HEK293 (cell line): ENCODE data around the gene XPO4.

Experiments used
- CTCF ChIA-PET: fragments of 350-600 bp; formaldehyde crosslinking; extraction: SDS; loops from one replicate; lab custom pipeline; 2021; ENCODE audit warnings: antibody characterized with exemption; lab: Yijun Ruan, JAX
- POLR2A ChIA-PET: fragments of 300-600 bp; formaldehyde crosslinking; extraction: SDS; loops from one replicate; lab custom pipeline; 2020; ENCODE audit warnings: antibody characterized with exemption, inconsistent platforms; lab: Yijun Ruan, JAX
- H3K27ac ChIP-seq: fragments of 200-500 bp; sonication (Bioruptor generic); 2 replicates; pipeline ENCODE4 v1.5.1; 2014; ENCODE audit warnings: low read depth, low read length, control low read depth, inconsistent platforms; ENCODE audit errors: extremely low read depth
- H3K36me3 ChIP-seq, 2 experiments: fragments of 200-500 bp in 1 of 2; sonication (Bioruptor generic) in 1 of 2; 1 replicate in 1 of 2; 2 replicates in 1 of 2; pipeline ENCODE4 v1.5.1; 2014 to 2017; ENCODE audit warnings: inconsistent platforms in 2 of 2, low read length in 2 of 2; ENCODE audit not compliant: control insufficient read depth in 2 of 2, insufficient read depth in 1 of 2
- H3K4me1 ChIP-seq: fragments of 200-500 bp; sonication (Bioruptor generic); 2 replicates; pipeline ENCODE4 v1.5.1; 2014; ENCODE audit warnings: mild to moderate bottlenecking, low read length, inconsistent platforms; ENCODE audit not compliant: control insufficient read depth, insufficient read depth
- H3K4me3 ChIP-seq: 2 replicates; pipeline ENCODE4 v1.5.1; 2011; ENCODE audit warnings: low read depth, mild to moderate bottlenecking, control low read depth, low read length, moderate library complexity
- H3K9me3 ChIP-seq: fragments of 200-500 bp; sonication (Bioruptor generic); 2 replicates; pipeline ENCODE4 v1.5.1; 2014; ENCODE audit warnings: low read depth, low read length, inconsistent platforms; ENCODE audit not compliant: control insufficient read depth, insufficient read depth
- EGR2 ChIP-seq: fragments of 450-650 bp; formaldehyde crosslinking; IDR thresholded peaks from 2 replicates; pipeline ENCODE4 v1.5.1; 2016; ENCODE audit warnings: low read depth, missing biosample characterization, missing genetic modification characterization
- GLIS1 ChIP-seq: fragments of 450-650 bp; formaldehyde crosslinking; IDR thresholded peaks from 2 replicates; pipeline ENCODE4 v1.5.1; 2016; ENCODE audit warnings: missing biosample characterization, missing genetic modification characterization
- HOXC10 ChIP-seq: sonication (generic); formaldehyde crosslinking; IDR thresholded peaks from 2 replicates; pipeline ENCODE4 v1.8.1; 2023; ENCODE audit warnings: mild to moderate bottlenecking, missing genetic modification reagents
- KLF7 ChIP-seq: fragments of 450-650 bp; formaldehyde crosslinking; IDR thresholded peaks from 2 replicates; pipeline ENCODE4 v1.5.1; 2016; ENCODE audit warnings: missing biosample characterization, missing genetic modification characterization, borderline replicate concordance
- MYNN ChIP-seq: fragments of 450-650 bp; formaldehyde crosslinking; IDR thresholded peaks from 2 replicates; pipeline ENCODE4 v1.5.1; 2016; ENCODE audit warnings: missing biosample characterization, missing genetic modification characterization, borderline replicate concordance
- MZF1 ChIP-seq: fragments of 450-650 bp; formaldehyde crosslinking; IDR thresholded peaks from 2 replicates; pipeline ENCODE4 v1.5.1; 2017; ENCODE audit warnings: missing biosample characterization, missing genetic modification characterization, borderline replicate concordance
- PRDM1 ChIP-seq: fragments of 450-650 bp; formaldehyde crosslinking; IDR thresholded peaks from 2 replicates; pipeline ENCODE4; 2016; ENCODE audit warnings: missing biosample characterization, missing genetic modification characterization
- SP7 ChIP-seq: fragments of 450-650 bp; formaldehyde crosslinking; IDR thresholded peaks from 2 replicates; pipeline ENCODE4 v1.5.1; 2016; ENCODE audit warnings: missing biosample characterization, missing genetic modification characterization
- ZBTB8A ChIP-seq: fragments of 450-650 bp; formaldehyde crosslinking; IDR thresholded peaks from 2 replicates; pipeline ENCODE4 v1.5.1; 2016; ENCODE audit warnings: missing biosample characterization, missing genetic modification characterization
- ZEB2 ChIP-seq: fragments of 450-650 bp; formaldehyde crosslinking; IDR thresholded peaks from 2 replicates; pipeline ENCODE4 v1.5.1; 2016; ENCODE audit warnings: missing biosample characterization, missing genetic modification characterization
- ZNF140 ChIP-seq: fragments of 450-650 bp; formaldehyde crosslinking; IDR thresholded peaks from 2 replicates; pipeline ENCODE4 v1.5.1; 2016; ENCODE audit warnings: missing biosample characterization, missing genetic modification characterization
- ZNF2 ChIP-seq: fragments of 450-650 bp; formaldehyde crosslinking; IDR thresholded peaks from 2 replicates; pipeline ENCODE4 v1.5.1; 2016; ENCODE audit warnings: missing biosample characterization, missing genetic modification characterization
- ZNF223 ChIP-seq: fragments of 450-650 bp; formaldehyde crosslinking; IDR thresholded peaks from 2 replicates; pipeline ENCODE4 v1.5.1; 2016; ENCODE audit warnings: missing biosample characterization, missing genetic modification characterization
- ZNF239 ChIP-seq: fragments of 450-650 bp; formaldehyde crosslinking; IDR thresholded peaks from 2 replicates; pipeline ENCODE4 v1.5.1; 2016; ENCODE audit warnings: missing biosample characterization, missing genetic modification characterization
- ZNF350 ChIP-seq: fragments of 450-650 bp; formaldehyde crosslinking; IDR thresholded peaks from 2 replicates; pipeline ENCODE4 v1.5.0; 2017; ENCODE audit warnings: missing biosample characterization, mild to moderate bottlenecking, missing genetic modification characterization
- ZNF426 ChIP-seq: fragments of 450-650 bp; formaldehyde crosslinking; IDR thresholded peaks from 2 replicates; pipeline ENCODE4 v1.5.1; 2017; ENCODE audit warnings: missing biosample characterization, missing genetic modification characterization, mild to moderate bottlenecking, inconsistent platforms, moderate library complexity
- ZNF521 ChIP-seq: fragments of 450-650 bp; formaldehyde crosslinking; IDR thresholded peaks from 2 replicates; pipeline ENCODE4 v1.5.1; 2017; ENCODE audit warnings: missing biosample characterization, mild to moderate bottlenecking, missing genetic modification characterization
- ZNF548 ChIP-seq: fragments of 450-650 bp; formaldehyde crosslinking; IDR thresholded peaks from 2 replicates; pipeline ENCODE4 v1.5.1; 2016; ENCODE audit warnings: missing biosample characterization, missing genetic modification characterization
- ZNF561 ChIP-seq: fragments of 450-650 bp; IDR thresholded peaks from 2 replicates; pipeline ENCODE4 v1.5.1; 2018; ENCODE audit warnings: missing biosample characterization, missing genetic modification characterization, borderline replicate concordance
- ZNF571 ChIP-seq: fragments of 450-650 bp; formaldehyde crosslinking; IDR thresholded peaks from 2 replicates; pipeline ENCODE4 v1.5.0; 2017; ENCODE audit warnings: missing biosample characterization, missing genetic modification characterization
- ZNF610 ChIP-seq: fragments of 450-650 bp; formaldehyde crosslinking; IDR thresholded peaks from 2 replicates; pipeline ENCODE4 v1.5.1; 2016; ENCODE audit warnings: missing biosample characterization, missing genetic modification characterization, borderline replicate concordance
- ZNF658 ChIP-seq: fragments of 450-650 bp; formaldehyde crosslinking; IDR thresholded peaks from 2 replicates; pipeline ENCODE4; 2016; ENCODE audit warnings: missing biosample characterization, missing genetic modification characterization
- ZNF660 ChIP-seq: fragments of 450-650 bp; IDR thresholded peaks from 2 replicates; pipeline ENCODE4 v1.5.1; 2018; ENCODE audit warnings: missing biosample characterization, mild to moderate bottlenecking, missing genetic modification characterization
- ZNF701 ChIP-seq: fragments of 450-650 bp; formaldehyde crosslinking; IDR thresholded peaks from 2 replicates; pipeline ENCODE4 v1.5.1; 2016; ENCODE audit warnings: missing biosample characterization, missing genetic modification characterization
- TF ChIP-seq, protein P1 (sequence below): fragments of 450-650 bp; formaldehyde crosslinking; IDR thresholded peaks from 2 replicates; pipeline ENCODE4 v1.5.1; 2016; ENCODE audit warnings: missing biosample characterization, missing genetic modification characterization
- TF ChIP-seq, protein P2 (sequence below): fragments of 450-650 bp; formaldehyde crosslinking; IDR thresholded peaks from 2 replicates; pipeline ENCODE4 v1.5.1; 2016; ENCODE audit warnings: missing biosample characterization, missing genetic modification characterization, low read depth
- TF ChIP-seq, protein P3 (sequence below): fragments of 450-650 bp; formaldehyde crosslinking; IDR thresholded peaks from 2 replicates; pipeline ENCODE4 v1.5.1; 2016; ENCODE audit warnings: missing biosample characterization, missing genetic modification characterization
- TF ChIP-seq, protein P4 (sequence below): fragments of 450-650 bp; formaldehyde crosslinking; IDR thresholded peaks from 2 replicates; pipeline ENCODE4 v1.5.1; 2016; ENCODE audit warnings: missing biosample characterization, missing genetic modification characterization, low read depth

XPO4 gene

DNA sequence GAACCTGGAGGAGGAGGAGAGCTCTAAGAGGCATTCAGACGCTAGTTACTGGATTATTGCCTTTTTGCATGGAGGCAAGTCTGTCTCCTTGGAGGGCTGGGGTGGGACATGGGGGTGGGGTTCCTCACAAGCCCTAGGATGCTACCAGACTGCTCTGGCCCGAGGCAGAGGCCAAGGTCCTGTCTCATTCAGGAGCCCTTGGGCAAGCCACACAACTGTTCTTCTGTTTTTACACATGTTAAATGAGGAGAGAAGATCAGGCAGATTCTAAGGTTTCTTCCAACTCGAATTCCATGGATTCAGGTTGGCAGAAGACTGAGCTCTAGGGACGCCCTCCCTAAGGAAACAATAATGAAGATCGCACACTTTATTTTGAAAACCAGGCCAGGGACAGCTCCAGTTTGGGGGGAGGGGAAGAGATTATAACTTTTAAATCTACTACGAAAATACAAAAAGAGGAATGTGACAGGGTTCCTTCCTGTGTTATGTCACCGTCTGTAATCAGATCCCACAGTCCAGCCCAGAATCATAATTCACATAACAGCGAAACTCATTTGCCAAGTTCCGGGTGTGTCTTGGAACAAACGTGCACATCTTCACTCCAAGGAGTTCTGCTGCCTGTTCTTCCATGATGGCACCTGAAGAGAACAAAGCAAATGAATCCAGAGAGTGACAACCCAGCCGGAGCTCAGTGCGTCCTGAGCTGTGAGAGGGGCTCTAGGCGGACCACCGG is 173.8 kb downstream of the XPO4 start:
- no peaks in the 10 kb centered on the region for H3K4me1 ChIP-seq
- H3K4me3 ChIP-seq = no peak overlapping the region
- no peak overlapping the region for H3K27ac ChIP-seq
- H3K36me3 ChIP-seq = no peaks in the 10 kb centered on the region
- H3K9me3 ChIP-seq = no peaks in the 10 kb centered on the region
- ChIA-PET CTCF (interaction anchor here (0.9 kb wide), 1 partner anchor 37 kb away, joined by 3 read pairs; no protein-coding TSS in a partner anchor), POLR2A (no interaction called here)
- no peak for TF ChIP-seq ZNF426
- no peak for TF ChIP-seq SP7 (tag by site-specific recombination)
- TF ChIP-seq ZNF561 (tag by site-specific recombination) = no peak
- TF ChIP-seq ZNF610 (tag by site-specific recombination) = no peak
- no peak for TF ChIP-seq MYNN (tag by site-specific recombination)
- no peak for TF ChIP-seq GLIS1 (tag by site-specific recombination)
- no peak for TF ChIP-seq PRDM1 (tag by site-specific recombination)
- no peak for TF ChIP-seq ZNF660 (tag by site-specific recombination)

DNA sequence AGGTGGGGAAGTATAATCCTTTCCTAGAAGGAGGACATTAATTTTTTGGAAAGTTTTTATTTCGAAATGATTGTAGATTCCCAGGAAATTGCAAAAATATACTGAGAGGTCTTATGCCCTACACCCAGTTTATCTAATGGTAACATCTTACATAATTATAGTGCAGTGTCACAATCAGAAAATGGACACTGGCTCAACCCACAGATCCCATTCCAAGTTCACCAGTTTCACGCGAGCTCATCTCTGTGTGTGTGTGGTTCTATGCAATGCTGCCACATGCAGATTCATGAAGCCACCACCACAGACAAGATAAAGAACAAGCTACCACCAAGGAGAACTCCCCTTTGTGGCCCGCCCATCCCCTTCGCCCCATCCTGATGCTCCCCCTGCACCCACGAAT is 174.7 kb downstream of the XPO4 start:
- no peaks in the 10 kb centered on the region for H3K9me3 ChIP-seq
- no peak overlapping the region for H3K4me3 ChIP-seq
- H3K4me1 ChIP-seq = peaks cover under 1% of the 10 kb centered on the region; the same call in 1 of the 2 replicates
- H3K36me3 ChIP-seq = no peaks in the 10 kb centered on the region
- ChIA-PET CTCF (no interaction called here), POLR2A (no interaction called here)
- TF ChIP-seq ZNF350 (tag by site-specific recombination) = no peak
- TF ChIP-seq ZNF140 (tag by site-specific recombination) = no peak
- no peak for TF ChIP-seq ZBTB8A (tag by site-specific recombination)
- no peak for TF ChIP-seq ZNF571 (tag by site-specific recombination)
- TF ChIP-seq, protein P1, sequence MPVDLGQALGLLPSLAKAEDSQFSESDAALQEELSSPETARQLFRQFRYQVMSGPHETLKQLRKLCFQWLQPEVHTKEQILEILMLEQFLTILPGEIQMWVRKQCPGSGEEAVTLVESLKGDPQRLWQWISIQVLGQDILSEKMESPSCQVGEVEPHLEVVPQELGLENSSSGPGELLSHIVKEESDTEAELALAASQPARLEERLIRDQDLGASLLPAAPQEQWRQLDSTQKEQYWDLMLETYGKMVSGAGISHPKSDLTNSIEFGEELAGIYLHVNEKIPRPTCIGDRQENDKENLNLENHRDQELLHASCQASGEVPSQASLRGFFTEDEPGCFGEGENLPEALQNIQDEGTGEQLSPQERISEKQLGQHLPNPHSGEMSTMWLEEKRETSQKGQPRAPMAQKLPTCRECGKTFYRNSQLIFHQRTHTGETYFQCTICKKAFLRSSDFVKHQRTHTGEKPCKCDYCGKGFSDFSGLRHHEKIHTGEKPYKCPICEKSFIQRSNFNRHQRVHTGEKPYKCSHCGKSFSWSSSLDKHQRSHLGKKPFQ (tag by site-specific recombination) = no peak
- no peak for TF ChIP-seq ZNF548 (tag by site-specific recombination)
- TF ChIP-seq, protein P2, sequence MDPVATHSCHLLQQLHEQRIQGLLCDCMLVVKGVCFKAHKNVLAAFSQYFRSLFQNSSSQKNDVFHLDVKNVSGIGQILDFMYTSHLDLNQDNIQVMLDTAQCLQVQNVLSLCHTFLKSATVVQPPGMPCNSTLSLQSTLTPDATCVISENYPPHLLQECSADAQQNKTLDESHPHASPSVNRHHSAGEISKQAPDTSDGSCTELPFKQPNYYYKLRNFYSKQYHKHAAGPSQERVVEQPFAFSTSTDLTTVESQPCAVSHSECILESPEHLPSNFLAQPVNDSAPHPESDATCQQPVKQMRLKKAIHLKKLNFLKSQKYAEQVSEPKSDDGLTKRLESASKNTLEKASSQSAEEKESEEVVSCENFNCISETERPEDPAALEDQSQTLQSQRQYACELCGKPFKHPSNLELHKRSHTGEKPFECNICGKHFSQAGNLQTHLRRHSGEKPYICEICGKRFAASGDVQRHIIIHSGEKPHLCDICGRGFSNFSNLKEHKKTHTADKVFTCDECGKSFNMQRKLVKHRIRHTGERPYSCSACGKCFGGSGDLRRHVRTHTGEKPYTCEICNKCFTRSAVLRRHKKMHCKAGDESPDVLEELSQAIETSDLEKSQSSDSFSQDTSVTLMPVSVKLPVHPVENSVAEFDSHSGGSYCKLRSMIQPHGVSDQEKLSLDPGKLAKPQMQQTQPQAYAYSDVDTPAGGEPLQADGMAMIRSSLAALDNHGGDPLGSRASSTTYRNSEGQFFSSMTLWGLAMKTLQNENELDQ (tag by site-specific recombination) = no peak
- TF ChIP-seq, protein P3, sequence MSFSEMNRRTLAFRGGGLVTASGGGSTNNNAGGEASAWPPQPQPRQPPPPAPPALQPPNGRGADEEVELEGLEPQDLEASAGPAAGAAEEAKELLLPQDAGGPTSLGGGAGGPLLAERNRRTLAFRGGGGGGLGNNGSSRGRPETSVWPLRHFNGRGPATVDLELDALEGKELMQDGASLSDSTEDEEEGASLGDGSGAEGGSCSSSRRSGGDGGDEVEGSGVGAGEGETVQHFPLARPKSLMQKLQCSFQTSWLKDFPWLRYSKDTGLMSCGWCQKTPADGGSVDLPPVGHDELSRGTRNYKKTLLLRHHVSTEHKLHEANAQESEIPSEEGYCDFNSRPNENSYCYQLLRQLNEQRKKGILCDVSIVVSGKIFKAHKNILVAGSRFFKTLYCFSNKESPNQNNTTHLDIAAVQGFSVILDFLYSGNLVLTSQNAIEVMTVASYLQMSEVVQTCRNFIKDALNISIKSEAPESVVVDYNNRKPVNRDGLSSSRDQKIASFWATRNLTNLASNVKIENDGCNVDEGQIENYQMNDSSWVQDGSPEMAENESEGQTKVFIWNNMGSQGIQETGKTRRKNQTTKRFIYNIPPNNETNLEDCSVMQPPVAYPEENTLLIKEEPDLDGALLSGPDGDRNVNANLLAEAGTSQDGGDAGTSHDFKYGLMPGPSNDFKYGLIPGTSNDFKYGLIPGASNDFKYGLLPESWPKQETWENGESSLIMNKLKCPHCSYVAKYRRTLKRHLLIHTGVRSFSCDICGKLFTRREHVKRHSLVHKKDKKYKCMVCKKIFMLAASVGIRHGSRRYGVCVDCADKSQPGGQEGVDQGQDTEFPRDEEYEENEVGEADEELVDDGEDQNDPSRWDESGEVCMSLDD = no peak
- no peak for TF ChIP-seq ZNF658 (tag by site-specific recombination)
- no peak for TF ChIP-seq KLF7 (tag by site-specific recombination)
- no peak for TF ChIP-seq ZNF521 (tag by site-specific recombination)
- TF ChIP-seq ZNF239 (tag by site-specific recombination) = no peak
- no peak for TF ChIP-seq MZF1
- no peak for TF ChIP-seq EGR2 (tag by site-specific recombination)
- TF ChIP-seq ZNF223 = no peak
- no peak for TF ChIP-seq ZNF2 (tag by site-specific recombination)
- no peak for TF ChIP-seq HOXC10
- TF ChIP-seq ZNF701 (tag by site-specific recombination) = no peak
- TF ChIP-seq, protein P4, sequence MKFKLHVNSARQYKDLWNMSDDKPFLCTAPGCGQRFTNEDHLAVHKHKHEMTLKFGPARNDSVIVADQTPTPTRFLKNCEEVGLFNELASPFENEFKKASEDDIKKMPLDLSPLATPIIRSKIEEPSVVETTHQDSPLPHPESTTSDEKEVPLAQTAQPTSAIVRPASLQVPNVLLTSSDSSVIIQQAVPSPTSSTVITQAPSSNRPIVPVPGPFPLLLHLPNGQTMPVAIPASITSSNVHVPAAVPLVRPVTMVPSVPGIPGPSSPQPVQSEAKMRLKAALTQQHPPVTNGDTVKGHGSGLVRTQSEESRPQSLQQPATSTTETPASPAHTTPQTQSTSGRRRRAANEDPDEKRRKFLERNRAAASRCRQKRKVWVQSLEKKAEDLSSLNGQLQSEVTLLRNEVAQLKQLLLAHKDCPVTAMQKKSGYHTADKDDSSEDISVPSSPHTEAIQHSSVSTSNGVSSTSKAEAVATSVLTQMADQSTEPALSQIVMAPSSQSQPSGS = no peak
- no peak for TF ChIP-seq ZEB2 (tag by site-specific recombination)
- H3K27ac ChIP-seq = no peak overlapping the region
